ENCODE results near the gene RNF220.

DNA sequence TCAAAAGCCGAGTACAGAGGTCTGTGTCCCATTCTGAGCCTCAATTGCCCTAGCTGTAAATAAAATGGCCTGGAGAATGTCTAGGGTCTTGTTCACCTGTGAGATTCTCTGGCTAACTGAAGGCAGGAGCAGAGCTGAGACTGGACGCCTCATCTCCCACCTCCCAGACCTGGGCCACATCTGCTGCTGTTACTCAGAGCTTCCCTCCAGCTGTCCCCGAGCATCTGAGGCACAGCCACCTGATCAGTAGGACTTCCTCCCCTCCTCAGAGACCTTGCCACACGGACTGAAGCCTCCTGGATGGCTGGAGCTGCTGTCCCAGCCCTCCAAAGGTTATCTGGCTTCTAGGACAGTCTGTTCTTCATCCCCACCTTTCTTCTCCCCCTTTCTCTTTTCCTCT lies 206.8 kb downstream of the RNF220 start:
- TF ChIP-seq, protein P1, sequence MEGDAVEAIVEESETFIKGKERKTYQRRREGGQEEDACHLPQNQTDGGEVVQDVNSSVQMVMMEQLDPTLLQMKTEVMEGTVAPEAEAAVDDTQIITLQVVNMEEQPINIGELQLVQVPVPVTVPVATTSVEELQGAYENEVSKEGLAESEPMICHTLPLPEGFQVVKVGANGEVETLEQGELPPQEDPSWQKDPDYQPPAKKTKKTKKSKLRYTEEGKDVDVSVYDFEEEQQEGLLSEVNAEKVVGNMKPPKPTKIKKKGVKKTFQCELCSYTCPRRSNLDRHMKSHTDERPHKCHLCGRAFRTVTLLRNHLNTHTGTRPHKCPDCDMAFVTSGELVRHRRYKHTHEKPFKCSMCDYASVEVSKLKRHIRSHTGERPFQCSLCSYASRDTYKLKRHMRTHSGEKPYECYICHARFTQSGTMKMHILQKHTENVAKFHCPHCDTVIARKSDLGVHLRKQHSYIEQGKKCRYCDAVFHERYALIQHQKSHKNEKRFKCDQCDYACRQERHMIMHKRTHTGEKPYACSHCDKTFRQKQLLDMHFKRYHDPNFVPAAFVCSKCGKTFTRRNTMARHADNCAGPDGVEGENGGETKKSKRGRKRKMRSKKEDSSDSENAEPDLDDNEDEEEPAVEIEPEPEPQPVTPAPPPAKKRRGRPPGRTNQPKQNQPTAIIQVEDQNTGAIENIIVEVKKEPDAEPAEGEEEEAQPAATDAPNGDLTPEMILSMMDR (IDR thresholded peaks at IDR 0.05): no peak
- TF ChIP-seq POLR2A (IDR thresholded peaks at IDR 0.05): no peak
